IMR-90 (cell line): ENCODE measurements around the gene EVI5.

ENCODE experiments used
- MAFK ChIP-seq: IDR thresholded peaks from 2 replicates; pipeline ENCODE4 v1.6.1; 2012; ENCODE audit warnings: low read depth, low read length, improper control_type of control experiment
- MAZ ChIP-seq: IDR thresholded peaks from 2 replicates; pipeline ENCODE4 v1.6.1; 2012; ENCODE audit warnings: low read depth, mild to moderate bottlenecking, low read length, improper control_type of control experiment, moderate library complexity, borderline replicate concordance
- MXI1 ChIP-seq: IDR thresholded peaks from 2 replicates; pipeline ENCODE4 v1.6.1; 2012; ENCODE audit warnings: low read depth, mild to moderate bottlenecking, low read length, moderate library complexity, borderline replicate concordance
- POLR2A ChIP-seq: IDR thresholded peaks from 2 replicates; pipeline ENCODE4 v1.6.1; 2012; ENCODE audit warnings: mild to moderate bottlenecking, low read depth, low read length
- TF ChIP-seq, protein P1 (sequence below): conservative IDR thresholded peaks from 2 replicates; pipeline ENCODE4 v1.5.1; 2012; ENCODE audit warnings: mild to moderate bottlenecking, low read depth, low read length, improper control_type of control experiment

DNA sequence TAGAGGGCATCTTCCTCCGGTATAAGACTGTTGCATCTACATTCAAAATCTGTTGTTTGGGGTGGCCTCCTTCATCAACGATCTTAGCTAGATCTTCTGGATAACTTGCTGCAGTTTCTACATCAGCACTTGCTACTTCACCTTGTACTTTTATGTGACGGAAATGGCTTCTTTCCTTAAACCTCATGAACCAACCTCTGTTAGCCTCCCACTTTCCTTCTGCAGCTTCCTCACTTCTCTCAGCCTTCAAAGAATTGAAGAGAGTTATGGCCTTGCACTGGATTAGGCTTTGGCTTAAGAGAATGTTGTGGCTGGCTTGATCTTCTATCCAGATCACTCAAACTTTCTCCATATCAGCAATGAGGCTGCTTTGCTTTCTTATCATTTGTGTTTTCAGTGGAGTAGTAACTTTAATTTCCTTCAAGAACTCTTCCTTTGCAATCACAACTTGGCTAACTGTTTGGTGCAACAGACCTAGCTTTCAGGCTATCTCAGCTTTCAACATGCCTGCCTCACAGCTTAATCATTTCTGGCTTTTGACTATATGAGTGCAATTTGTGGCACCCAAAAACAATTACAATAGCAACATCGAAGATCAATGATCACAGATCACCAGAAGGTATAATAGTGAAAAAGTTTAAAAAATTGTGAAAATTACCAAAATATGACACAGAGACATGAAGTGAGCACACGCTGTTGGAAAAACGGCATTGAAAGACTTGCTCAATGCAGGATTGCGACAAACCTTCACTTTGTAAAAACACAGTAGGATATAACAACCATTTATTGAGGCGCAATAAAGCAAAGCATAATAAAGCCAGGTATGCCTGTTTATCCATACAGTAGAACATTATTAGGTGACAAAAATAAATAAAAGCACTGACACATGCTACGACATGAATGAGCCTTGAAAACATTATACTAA is 241.5 kb downstream of the EVI5 start:
- TF ChIP-seq, protein P1, sequence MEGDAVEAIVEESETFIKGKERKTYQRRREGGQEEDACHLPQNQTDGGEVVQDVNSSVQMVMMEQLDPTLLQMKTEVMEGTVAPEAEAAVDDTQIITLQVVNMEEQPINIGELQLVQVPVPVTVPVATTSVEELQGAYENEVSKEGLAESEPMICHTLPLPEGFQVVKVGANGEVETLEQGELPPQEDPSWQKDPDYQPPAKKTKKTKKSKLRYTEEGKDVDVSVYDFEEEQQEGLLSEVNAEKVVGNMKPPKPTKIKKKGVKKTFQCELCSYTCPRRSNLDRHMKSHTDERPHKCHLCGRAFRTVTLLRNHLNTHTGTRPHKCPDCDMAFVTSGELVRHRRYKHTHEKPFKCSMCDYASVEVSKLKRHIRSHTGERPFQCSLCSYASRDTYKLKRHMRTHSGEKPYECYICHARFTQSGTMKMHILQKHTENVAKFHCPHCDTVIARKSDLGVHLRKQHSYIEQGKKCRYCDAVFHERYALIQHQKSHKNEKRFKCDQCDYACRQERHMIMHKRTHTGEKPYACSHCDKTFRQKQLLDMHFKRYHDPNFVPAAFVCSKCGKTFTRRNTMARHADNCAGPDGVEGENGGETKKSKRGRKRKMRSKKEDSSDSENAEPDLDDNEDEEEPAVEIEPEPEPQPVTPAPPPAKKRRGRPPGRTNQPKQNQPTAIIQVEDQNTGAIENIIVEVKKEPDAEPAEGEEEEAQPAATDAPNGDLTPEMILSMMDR, result no peak
- TF ChIP-seq MAFK, result no peak
- TF ChIP-seq MXI1, result no peak
- TF ChIP-seq MAZ, result no peak
- TF ChIP-seq POLR2A, result no peak
